HG02973 (cell line): Measurements from ENCODE around the gene ATP8B1.
"Not testable (repeated sequence)": the region's sequence is repeated elsewhere in the genome, so short reads cannot be mapped to it uniquely, and the experiment has no call there.

Experiments used
- ATAC-seq: cut with Tn5 transposase; IDR thresholded peaks from one replicate; pipeline ENCODE4 v1.9.1; 2021; ENCODE audit warnings: moderate library complexity; ENCODE audit not compliant: unreplicated experiment

The ATP8B1 gene

GRCh38 chr18:57803103-57803969 is at the start of gene ATP8B1:
ATP8B1 (minus strand) TSS chr18:57803315; CDS start chr18:57731807, 71,508 bp downstream.
- peak; percentile 46 for ATAC-seq

- no peak for ATAC-seq
Measured at GRCh38 chr18:57850063-57850462, 46.9 kb upstream of the ATP8B1 start.

- ATAC-seq, result not testable (repeated sequence)
Measured at GRCh38 chr18:57848374-57848773, 45.3 kb upstream of the ATP8B1 start.

GRCh38 chr18:57847431-57847830 is 44.3 kb upstream of the ATP8B1 start:
- not testable (repeated sequence) for ATAC-seq

- no peak for ATAC-seq
Measured at GRCh38 chr18:57846258-57846657, 43.1 kb upstream of the ATP8B1 start.

GRCh38 chr18:57845605-57846074 is 42.5 kb upstream of the ATP8B1 start:
- ATAC-seq, result no peak

GRCh38 chr18:57844319-57844718 is 41.2 kb upstream of the ATP8B1 start:
- ATAC-seq, result no peak

GRCh38 chr18:57843386-57843785 is 40.3 kb upstream of the ATP8B1 start:
- ATAC-seq, result no peak

- peak; percentile 40 for ATAC-seq
Measured at GRCh38 chr18:57841568-57841967, 38.5 kb upstream of the ATP8B1 start.

- ATAC-seq, result no peak
Measured at GRCh38 chr18:57839942-57840381, 36.8 kb upstream of the ATP8B1 start.

- ATAC-seq, result peak; percentile 67
Measured at GRCh38 chr18:57837917-57838548, 34.9 kb upstream of the ATP8B1 start.

GRCh38 chr18:57836557-57836956 is 33.4 kb upstream of the ATP8B1 start:
- ATAC-seq, result no peak

- no peak for ATAC-seq
Measured at GRCh38 chr18:57835904-57836303, 32.8 kb upstream of the ATP8B1 start.

- ATAC-seq, result no peak
Measured at GRCh38 chr18:57834616-57835015, 31.5 kb upstream of the ATP8B1 start.

GRCh38 chr18:57833441-57834101 is 30.5 kb upstream of the ATP8B1 start:
- peak; percentile 46 for ATAC-seq

- no peak for ATAC-seq
Measured at GRCh38 chr18:57832730-57833129, 29.6 kb upstream of the ATP8B1 start.

GRCh38 chr18:57831597-57832377 is 28.7 kb upstream of the ATP8B1 start:
- no peak for ATAC-seq

GRCh38 chr18:57827646-57828045 is 24.5 kb upstream of the ATP8B1 start:
- ATAC-seq, result no peak

GRCh38 chr18:57826252-57826651 is 23.1 kb upstream of the ATP8B1 start:
- ATAC-seq, result no peak

GRCh38 chr18:57820583-57820982 is 17.5 kb upstream of the ATP8B1 start:
- ATAC-seq, result not testable (repeated sequence)
